G401 (cell line): ENCODE data around the gene NTRK2. TPM values are rescaled to one million over a fixed set of nuclear protein-coding genes. Genes with fewer than 3 reads are reported as not detected.

Experiments used
- DNase-seq: peaks from one replicate; pipeline ENCODE4 v3.0.0-alpha.2; 2015; ENCODE audit warnings: low spot score
- in situ Hi-C: cut with HindIII; loops from 2 replicates; pipeline ENCODE4 v1.10.0; 2016; ENCODE audit warnings: low sequenced_read_pairs, mixed read lengths
- total RNA-seq: library from RNA; depleted of rRNA; stranded (reverse); fragments of >200 nt; shearing (Covaris generic); gene quantifications from 2 replicates; pipeline ENCODE4 v1.2.3, GENCODE V29; 2014

The NTRK2 gene
- total RNA-seq, 1 experiment from 2014 or later = not detected

GRCh38 chr9:84677080-84677479 lies 7.6 kb downstream of the NTRK2 start:
- DNase-seq = no peak
- in situ Hi-C loops = no loop called here

- in situ Hi-C loops = no loop called here
- no peak for DNase-seq
These were observed 10.0 kb downstream of the NTRK2 start for GRCh38 chr9:84679571-84679970.

DNA sequence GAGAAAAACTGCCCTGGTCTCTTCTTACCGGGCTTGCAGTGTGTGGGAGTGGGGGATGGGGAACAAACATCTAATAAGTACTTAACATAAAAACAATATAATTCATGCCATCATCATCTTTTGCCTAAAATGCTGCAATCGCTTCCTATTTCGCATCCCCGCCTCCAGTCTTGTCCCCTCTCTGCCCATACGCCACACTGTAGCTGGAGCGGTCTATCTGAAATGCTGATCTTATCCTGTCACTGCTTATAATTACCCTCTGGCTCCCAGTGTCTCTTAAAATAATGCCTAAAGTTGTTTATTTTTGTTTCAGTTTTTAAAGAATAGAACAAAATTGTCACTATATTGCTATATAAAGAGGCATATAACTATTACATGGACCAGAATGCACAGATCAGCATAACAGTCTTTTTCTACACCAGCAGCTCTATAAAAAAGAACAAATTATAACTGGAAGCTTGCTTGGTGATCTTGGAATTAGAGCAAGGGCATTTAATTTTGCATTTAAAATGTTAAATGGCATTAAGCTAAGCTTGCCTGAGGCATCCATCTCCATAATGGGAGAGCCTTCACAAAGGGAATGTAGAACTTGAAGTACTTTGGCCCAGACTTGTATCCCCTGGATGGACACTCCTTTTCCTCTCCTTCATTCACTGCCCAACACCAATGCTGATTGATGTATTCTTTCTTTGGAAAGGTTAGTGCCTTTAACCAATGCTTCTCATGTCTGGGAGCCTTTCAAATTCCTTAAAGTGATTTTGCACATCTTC lies 12.2 kb downstream of the NTRK2 start:
- no peak for DNase-seq
- in situ Hi-C loops = no loop called here

DNA sequence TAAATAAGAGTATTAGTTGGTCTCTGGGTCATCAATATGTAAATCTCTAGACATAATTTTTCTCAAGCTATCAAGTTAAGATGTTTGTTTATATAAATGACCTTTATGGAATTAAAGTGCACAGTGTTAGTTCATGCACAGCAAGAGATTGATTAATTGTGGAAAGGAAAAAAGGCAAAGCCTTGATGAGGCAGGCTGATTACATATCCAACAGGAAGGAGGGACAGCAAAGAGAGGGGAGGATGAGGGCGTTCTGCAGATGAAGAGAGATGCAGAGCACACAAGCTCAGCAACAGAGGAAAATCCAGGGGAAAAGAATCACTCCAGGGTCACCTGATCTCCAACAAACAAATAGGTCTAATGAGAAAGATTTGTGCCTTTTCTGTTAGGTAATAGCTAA lies 16.5 kb downstream of the NTRK2 start:
- no peak for DNase-seq
- in situ Hi-C loops = no loop called here

- in situ Hi-C loops = no loop called here
- no peak for DNase-seq
These were observed 19.4 kb downstream of the NTRK2 start for GRCh38 chr9:84688956-84689355.

GRCh38 chr9:84691634-84692033 lies 22.1 kb downstream of the NTRK2 start:
- peak; percentile 79 for DNase-seq
- in situ Hi-C loops = no loop called here

DNA sequence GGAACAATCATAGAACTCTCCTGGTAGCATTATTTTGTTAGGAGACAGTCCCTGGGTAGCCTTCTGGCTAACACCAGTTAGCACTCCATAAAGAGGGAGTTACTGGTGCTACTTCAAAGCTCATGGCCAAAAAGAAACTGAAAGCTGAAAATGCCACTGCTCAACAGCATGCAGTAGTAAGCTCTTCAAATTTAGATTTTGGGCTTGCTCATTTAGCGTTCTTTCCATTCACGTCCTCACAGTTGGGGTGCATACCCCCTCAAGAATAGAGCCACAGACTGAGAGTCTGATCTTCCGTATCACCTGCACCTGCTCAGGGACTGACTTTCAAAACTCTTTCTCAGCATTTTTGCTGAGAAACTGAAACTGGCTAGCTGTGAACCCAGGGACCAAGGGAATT lies 24.7 kb downstream of the NTRK2 start:
- in situ Hi-C loops = no loop called here
- DNase-seq = no peak

DNA sequence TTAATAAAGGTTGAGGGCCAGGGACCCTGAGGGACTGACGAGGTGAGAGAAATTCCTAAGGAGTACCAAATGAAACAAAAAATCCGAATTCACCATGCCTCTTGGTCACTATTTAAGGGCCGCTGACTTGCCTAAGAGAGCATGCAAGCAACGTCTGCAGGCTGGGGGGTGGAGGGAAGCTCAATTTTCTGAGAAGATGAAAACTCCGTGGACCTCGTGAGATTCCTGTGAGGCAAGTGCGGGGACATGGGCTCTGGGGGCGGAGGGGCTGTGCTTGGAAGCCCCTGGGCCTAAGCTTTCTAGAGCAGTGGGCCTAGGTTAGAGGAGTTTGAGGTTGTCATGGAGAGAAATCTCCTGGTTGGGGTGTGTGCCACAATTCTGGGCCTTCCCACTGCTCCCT lies 27.5 kb downstream of the NTRK2 start:
- in situ Hi-C loops = no loop called here
- no peak for DNase-seq

GRCh38 chr9:84697509-84698114 lies 28.1 kb downstream of the NTRK2 start:
- in situ Hi-C loops = no loop called here
- no peak for DNase-seq

DNA sequence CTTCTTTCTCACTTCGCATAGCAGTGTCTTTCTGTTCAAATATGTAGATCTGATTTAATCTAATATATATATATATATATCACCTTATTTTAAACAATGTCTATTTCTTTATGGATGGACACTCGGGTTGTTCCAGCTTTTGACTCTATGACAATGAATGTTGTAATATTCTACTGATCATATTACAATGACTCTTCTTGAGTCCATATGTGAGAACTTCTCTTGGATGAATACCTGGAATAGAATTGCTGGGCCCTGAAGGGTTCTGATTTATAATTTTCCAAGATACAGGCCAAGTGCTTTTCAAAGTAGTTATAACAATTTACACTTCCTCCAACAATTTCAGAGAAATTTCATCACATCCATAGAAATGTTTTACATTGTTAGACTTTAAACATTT lies 28.8 kb downstream of the NTRK2 start:
- in situ Hi-C loops = no loop called here
- DNase-seq = no peak

DNA sequence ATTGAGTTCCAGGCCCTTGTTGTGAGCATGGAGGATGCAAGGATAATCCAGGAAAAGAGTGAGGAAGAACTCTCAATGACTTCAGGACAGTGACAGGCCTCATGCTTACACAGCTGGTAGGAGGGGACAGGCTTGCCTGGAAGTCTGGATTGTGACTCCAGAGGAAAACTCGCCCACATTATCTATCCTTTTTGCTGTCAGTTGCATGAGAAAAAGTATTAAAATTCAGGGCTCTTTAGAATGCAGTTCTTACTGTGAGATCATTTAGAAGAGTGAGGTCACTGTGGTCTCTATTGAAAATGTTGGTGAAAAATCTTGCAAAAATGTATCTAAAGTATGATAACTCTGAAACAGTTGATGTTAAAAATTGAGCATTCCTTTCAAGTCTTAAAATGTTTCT lies 30.5 kb downstream of the NTRK2 start:
- DNase-seq = no peak
- in situ Hi-C loops = no loop called here

DNA sequence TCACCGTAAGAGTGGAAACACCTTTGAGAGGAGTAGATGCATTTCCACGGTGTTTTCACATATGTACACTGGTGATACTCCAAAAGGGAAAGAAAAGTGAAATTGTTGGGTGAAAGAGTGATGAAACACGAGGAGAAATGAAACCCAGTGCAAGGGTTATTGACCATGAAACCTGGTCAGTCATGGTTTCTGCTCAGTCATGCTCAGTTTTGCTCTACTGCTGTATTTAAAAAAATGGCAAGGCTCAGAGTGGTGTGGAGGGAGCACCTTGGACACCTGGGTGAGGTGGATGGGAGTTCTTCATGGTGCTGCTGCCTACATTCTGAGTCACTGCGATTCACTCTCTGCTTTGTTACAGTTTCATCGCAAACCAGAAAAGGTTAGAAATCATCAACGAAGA lies 32.3 kb downstream of the NTRK2 start:
- DNase-seq = peak; percentile 54
- in situ Hi-C loops = no loop called here

- in situ Hi-C loops = no loop called here
- peak; percentile 83 for DNase-seq
These were observed 32.9 kb downstream of the NTRK2 start for GRCh38 chr9:84702471-84702870.

GRCh38 chr9:84703793-84704192 lies 34.3 kb downstream of the NTRK2 start:
- no peak for DNase-seq
- in situ Hi-C loops = no loop called here

GRCh38 chr9:84705128-84705527 lies 35.6 kb downstream of the NTRK2 start:
- no peak for DNase-seq
- in situ Hi-C loops = no loop called here

- in situ Hi-C loops = no loop called here
- DNase-seq = no peak
These were observed 38.9 kb downstream of the NTRK2 start for GRCh38 chr9:84708400-84708799.

GRCh38 chr9:84709056-84709455 lies 39.5 kb downstream of the NTRK2 start:
- in situ Hi-C loops = no loop called here
- DNase-seq = no peak

DNA sequence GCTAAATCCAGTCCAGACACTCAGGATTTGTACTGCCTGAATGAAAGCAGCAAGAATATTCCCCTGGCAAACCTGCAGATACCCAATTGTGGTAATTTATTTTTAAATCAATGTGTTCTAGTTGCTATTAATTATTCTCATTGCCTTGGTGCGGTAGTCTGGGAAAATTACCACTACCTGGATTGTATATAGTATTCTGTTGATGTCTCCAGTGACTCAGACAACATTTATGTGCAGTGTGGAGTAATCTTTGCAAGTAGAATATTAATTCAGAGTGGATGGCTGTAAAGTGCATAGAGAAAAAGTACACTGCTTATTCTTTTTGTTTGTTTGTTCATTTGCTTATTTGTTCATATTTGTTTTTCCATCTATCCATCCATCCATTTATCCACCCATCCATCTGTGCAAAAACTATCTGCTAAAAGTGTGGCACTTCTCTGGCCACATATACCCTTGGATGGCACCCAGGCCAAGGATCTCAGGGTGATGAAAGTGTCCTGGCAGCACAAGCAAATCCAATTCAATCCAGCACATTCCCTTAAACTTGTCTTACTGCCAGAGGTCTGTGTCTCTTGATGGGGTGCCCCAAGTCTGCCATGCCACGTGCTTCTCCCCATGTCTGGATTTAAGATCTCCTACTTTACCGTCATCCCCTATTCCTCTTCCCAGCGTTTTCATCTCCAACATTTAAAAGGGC lies 41.3 kb downstream of the NTRK2 start:
- DNase-seq = peak; percentile 59
- in situ Hi-C loops = no loop called here

- no peak for DNase-seq
- in situ Hi-C loops = no loop called here
These were observed 41.9 kb downstream of the NTRK2 start for GRCh38 chr9:84711398-84711777.

DNA sequence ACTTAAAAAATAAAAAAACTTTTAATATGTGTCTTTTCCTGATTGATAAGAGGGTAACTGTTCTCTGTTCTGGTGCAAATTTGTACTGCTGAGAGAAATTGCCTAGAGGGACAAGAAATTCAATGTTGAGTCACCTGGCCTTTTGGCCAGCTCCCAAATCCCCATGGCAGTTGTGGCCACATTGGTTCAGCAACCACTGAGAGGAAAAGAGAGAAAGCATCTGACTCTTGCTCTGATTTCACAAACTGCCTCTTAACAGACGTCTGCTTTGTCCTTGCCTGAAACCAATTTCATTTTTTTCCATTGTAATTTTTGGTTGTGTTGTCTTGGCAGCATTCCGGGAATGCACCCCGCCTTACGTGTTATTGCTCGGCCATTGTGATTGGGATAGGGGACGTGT lies 42.4 kb downstream of the NTRK2 start:
- in situ Hi-C loops = no loop called here

GRCh38 chr9:84716217-84716616 lies 46.7 kb downstream of the NTRK2 start:
- in situ Hi-C loops = no loop called here
- DNase-seq = no peak

More for the DNA sequence above, 42.4 kb downstream of the NTRK2 start:
- peak; percentile 92 for DNase-seq
